GM18858 (cell line): ENCODE measurements around the gene EHD4.

Experiments
- ATAC-seq: cut with Tn5 transposase; IDR thresholded peaks from one replicate; pipeline ENCODE4 v1.9.1; 2021; ENCODE audit not compliant: unreplicated experiment

Gene EHD4

GRCh38 chr15:41899854-41900442 lies 72.4 kb downstream of the EHD4 start:
- no peak for ATAC-seq

- no peak for ATAC-seq
Observed at GRCh38 chr15:41897363-41897799, 75.0 kb downstream of the EHD4 start.

- no peak for ATAC-seq
Observed at GRCh38 chr15:41896566-41896965, 75.8 kb downstream of the EHD4 start.

GRCh38 chr15:41895957-41896356 lies 76.4 kb downstream of the EHD4 start:
- ATAC-seq, result no peak

GRCh38 chr15:41895491-41895890 lies 76.9 kb downstream of the EHD4 start:
- no peak for ATAC-seq

- ATAC-seq, result peak; percentile 77
Observed at GRCh38 chr15:41894791-41895463, 77.4 kb downstream of the EHD4 start.

- ATAC-seq, result no peak
Observed at GRCh38 chr15:41894251-41894790, 78.0 kb downstream of the EHD4 start.

- ATAC-seq, result no peak
Observed at GRCh38 chr15:41893422-41894250, 78.7 kb downstream of the EHD4 start, which contains the start of gene SPTBN5. TSS of gene SPTBN5 (minus strand) at chr15:41894053. CDS start at chr15:41893497, 556 bp downstream.

- no peak for ATAC-seq
Observed at GRCh38 chr15:41892621-41893421, 79.5 kb downstream of the EHD4 start.

GRCh38 chr15:41891946-41892345 lies 80.4 kb downstream of the EHD4 start:
- ATAC-seq, result no peak

GRCh38 chr15:41891226-41891625 lies 81.1 kb downstream of the EHD4 start:
- no peak for ATAC-seq

GRCh38 chr15:41890050-41890690 lies 82.2 kb downstream of the EHD4 start:
- no peak for ATAC-seq

GRCh38 chr15:41888662-41889253 lies 83.6 kb downstream of the EHD4 start:
- no peak for ATAC-seq

GRCh38 chr15:41887893-41888292 lies 84.5 kb downstream of the EHD4 start:
- no peak for ATAC-seq

- no peak for ATAC-seq
Observed at GRCh38 chr15:41887161-41887560, 85.2 kb downstream of the EHD4 start.

- ATAC-seq, result no peak
Observed at GRCh38 chr15:41886741-41887140, 85.6 kb downstream of the EHD4 start.

GRCh38 chr15:41885841-41886240 lies 86.5 kb downstream of the EHD4 start:
- no peak for ATAC-seq

- ATAC-seq, result no peak
Observed at GRCh38 chr15:41885321-41885720, 87.0 kb downstream of the EHD4 start.

GRCh38 chr15:41884458-41884857 lies 87.9 kb downstream of the EHD4 start:
- no peak for ATAC-seq

- no peak for ATAC-seq
Observed at GRCh38 chr15:41883484-41883825, 88.9 kb downstream of the EHD4 start.
